Testis (tissue), 2 donors: ENCODE data around the gene USF1.

Experiments
- CTCF ChIP-seq, 3 experiments: fragments of 450-650 bp in 2 of 3; fragments of 200-600 bp in 1 of 3; sonication (generic) in 1 of 3; IDR thresholded peaks; one replicate each; pipeline ENCODE4 v1.5.1; 2016 to 2019; ENCODE audit warnings: antibody characterized with exemption in 3 of 3, mild to moderate bottlenecking in 2 of 3, moderate library complexity in 1 of 3
- POLR2A ChIP-seq: fragments of 450-650 bp; IDR thresholded peaks from one replicate; pipeline ENCODE4 v1.6.1; 2017; ENCODE audit warnings: antibody characterized with exemption, mild to moderate bottlenecking, moderate library complexity

- TF ChIP-seq CTCF (IDR thresholded peaks at IDR 0.05) = no peak
- TF ChIP-seq POLR2A = no peak
Measured at GRCh38 chr1:161019751-161020495, 25.9 kb downstream of the USF1 start.
